ENCODE data around the gene IFFO2. TPM values are rescaled to one million over a fixed set of nuclear protein-coding genes. Genes with fewer than 3 reads are reported as not detected.

Gene IFFO2
- total and polyA plus RNA-seq, 2 experiments from 2014 or later = 0.71 to 7.5 TPM

GRCh38 chr1:18947570-18947969 is 8.9 kb downstream of the IFFO2 start (continued):
- TF ChIP-seq ZNF462 (CRISPR knock-in tag; IDR thresholded peaks at IDR 0.05) (no peak), ETS1 (IDR thresholded peaks at IDR 0.05) (no peak), ZNF114 (CRISPR knock-in tag; IDR thresholded peaks at IDR 0.05) (no peak), CREB1 (CRISPR knock-in tag; IDR thresholded peaks at IDR 0.05; ENCODE audit: low read depth) (no peak), ZNF331 (CRISPR knock-in tag; IDR thresholded peaks at IDR 0.05; ENCODE audit: low read depth) (no peak), EZH2 (IDR thresholded peaks at IDR 0.05; ENCODE audit: low read depth, unreplicated experiment) (no peak), REST (IDR thresholded peaks at IDR 0.05; ENCODE audit: unreplicated experiment) (no peak), POLR2AphosphoS5 (IDR thresholded peaks at IDR 0.05; ENCODE audit: low read depth) (no peak), EZH2phosphoT487 (IDR thresholded peaks at IDR 0.05; ENCODE audit: unreplicated experiment) (no peak), JUNB (IDR thresholded peaks at IDR 0.05; ENCODE audit: unreplicated experiment) (no peak), STAT1 (IDR thresholded peaks at IDR 0.05; ENCODE audit: unreplicated experiment) (no peak)
